Measurements from ENCODE around the gene KRTAP10-1. TPM values are rescaled to one million over a fixed set of nuclear protein-coding genes. Genes with fewer than 3 reads are reported as not detected.

KRTAP10-1 gene
- total and polyA plus RNA-seq, 9 of the 15 experiments (the other 6 are each of a cell fraction or from before 2014, with no cell fraction given) = not detected

DNA sequence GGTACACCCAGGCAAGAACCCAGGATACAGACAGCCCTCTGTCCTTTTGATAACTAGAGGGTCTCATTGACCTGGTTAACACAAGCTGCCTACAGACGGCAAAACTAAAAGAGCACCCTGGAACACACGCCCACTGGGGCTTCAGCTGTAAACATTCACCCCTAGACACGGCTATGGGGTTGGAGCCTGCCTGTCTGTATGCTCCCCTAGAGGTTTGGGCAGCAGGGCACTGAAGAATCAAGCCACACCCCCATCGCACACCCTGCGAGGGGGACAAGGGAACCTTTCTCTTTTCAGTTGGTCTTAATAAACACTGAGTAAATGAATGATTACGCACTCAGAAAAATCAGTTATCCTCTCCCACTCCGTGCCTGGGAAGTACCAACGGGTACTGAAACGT is 49.2 kb downstream of the KRTAP10-1 start:
- intact Hi-C loops (cut with micrococcal nuclease) = no loop called here
- Histone ChIP-seq H3K9me3 (replicated peaks; ENCODE audit: control insufficient read depth, insufficient read depth, low read depth, low read length) (no peaks in the 10 kb centered on the region), H2AFZ (ENCODE audit: low read depth, low read length) (no peak overlapping the region), H3K9me1 (ENCODE audit: control insufficient read depth, insufficient read depth, low read length) (no peaks in the 10 kb centered on the region), H3K27ac (ENCODE audit: extremely low read depth, low read depth, low read length) (no peak overlapping the region), H3K27me3 (ENCODE audit: control insufficient read depth in 2 of 2, insufficient read depth in 2 of 2, low read length in 2 of 2) (peaks cover 26 to 57% of the 10 kb centered on the region in 2 experiments), H3K4me2 (ENCODE audit: insufficient read depth, low read length) (no peak overlapping the region), H3K9ac (ENCODE audit: insufficient read depth in 1 of 2, low read depth in 2 of 2, low read length in 2 of 2) (no peak overlapping the region), H3K79me2 (ENCODE audit: control insufficient read depth, insufficient read depth, low read length) (no peaks in the 10 kb centered on the region), H3K36me3 (ENCODE audit: control insufficient read depth, insufficient read depth, low read length) (no peaks in the 10 kb centered on the region), H3K4me1 (replicated peaks in 1 of 2; ENCODE audit: control insufficient read depth in 2 of 2, insufficient read depth in 2 of 2, low read length in 2 of 2) (0 out of 5 replicates have a peak, but pooled peaks cover 0 to 2% of the 10 kb centered on the region in 2 experiments), H4K20me1 (replicated peaks; ENCODE audit: control insufficient read depth, insufficient read depth, low read length) (no peaks in the 10 kb centered on the region), H3K4me3 (no peak overlapping the region)
- POLR2A ChIA-PET = interaction anchor here (0.6 kb wide), 1 partner anchor 110 kb away, joined by 3 read pairs; no protein-coding TSS in a partner anchor
- CTCF ChIA-PET (ENCODE audit: low intra/inter-chr PET ratio) = no interaction called here
- no peak for ATAC-seq
- under 1% methylated on average over 9 of the region's 9 CpGs for WGBS (ENCODE audit: insufficient coverage, low coverage, missing lambda C conversion rate)
- no peak for FAIRE-seq
- no TSS peak for BruUV-seq (replicated peaks)
- in situ Hi-C loops (cut with MboI) = no loop called here
- no peak for DNase-seq (ENCODE audit: extremely low read depth in 1 of 4, low spot score in 3 of 4)
- TF ChIP-seq ZNF146 (CRISPR knock-in tag; IDR thresholded peaks at IDR 0.05; ENCODE audit: unreplicated experiment) (no peak), TEAD2 (tag; IDR thresholded peaks at IDR 0.05) (no peak), ZNF253 (CRISPR knock-in tag; conservative IDR thresholded peaks at IDR 0.05) (no peak), HIVEP1 (CRISPR knock-in tag; IDR thresholded peaks at IDR 0.05) (no peak), ZNF212 (CRISPR knock-in tag; IDR thresholded peaks at IDR 0.05) (no peak), NCOA6 (IDR thresholded peaks at IDR 0.05) (no peak), KDM1A (IDR thresholded peaks at IDR 0.05) (no peak), GTF2F1 (IDR thresholded peaks at IDR 0.05; ENCODE audit: low read depth, low read length) (no peak), MTA2 (IDR thresholded peaks at IDR 0.05; ENCODE audit: low read depth) (no peak), HDAC8 (tag; IDR thresholded peaks at IDR 0.05) (no peak), MTA3 (IDR thresholded peaks at IDR 0.05; ENCODE audit: borderline replicate concordance) (no peak), RAD21 (CRISPR knock-in tag; conservative IDR thresholded peaks at IDR 0.05 in 1 of 2, IDR thresholded peaks at IDR 0.05 in 1 of 2) (no peak), FOXK2 (conservative IDR thresholded peaks at IDR 0.05 in 1 of 2, IDR thresholded peaks at IDR 0.05 in 1 of 2; ENCODE audit: low read depth in 2 of 2) (no peak), ZKSCAN1 (IDR thresholded peaks at IDR 0.05; ENCODE audit: low read depth, low read length) (no peak), ZNF561 (CRISPR knock-in tag; conservative IDR thresholded peaks at IDR 0.05) (no peak)
- TF ChIP-seq, protein P1, sequence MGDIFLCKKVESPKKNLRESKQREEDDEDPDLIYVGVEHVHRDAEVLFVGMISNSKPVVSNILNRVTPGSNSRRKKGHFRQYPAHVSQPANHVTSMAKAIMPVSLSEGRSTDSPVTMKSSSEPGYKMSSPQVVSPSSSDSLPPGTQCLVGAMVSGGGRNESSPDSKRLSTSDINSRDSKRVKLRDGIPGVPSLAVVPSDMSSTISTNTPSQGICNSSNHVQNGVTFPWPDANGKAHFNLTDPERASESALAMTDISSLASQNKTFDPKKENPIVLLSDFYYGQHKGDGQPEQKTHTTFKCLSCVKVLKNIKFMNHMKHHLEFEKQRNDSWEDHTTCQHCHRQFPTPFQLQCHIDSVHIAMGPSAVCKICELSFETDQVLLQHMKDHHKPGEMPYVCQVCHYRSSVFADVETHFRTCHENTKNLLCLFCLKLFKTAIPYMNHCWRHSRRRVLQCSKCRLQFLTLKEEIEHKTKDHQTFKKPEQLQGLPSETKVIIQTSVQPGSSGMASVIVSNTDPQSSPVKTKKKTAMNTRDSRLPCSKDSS (IDR thresholded peaks at IDR 0.05; ENCODE audit: low read depth, partially characterized antibody) = no peak
- TF ChIP-seq, protein P2, sequence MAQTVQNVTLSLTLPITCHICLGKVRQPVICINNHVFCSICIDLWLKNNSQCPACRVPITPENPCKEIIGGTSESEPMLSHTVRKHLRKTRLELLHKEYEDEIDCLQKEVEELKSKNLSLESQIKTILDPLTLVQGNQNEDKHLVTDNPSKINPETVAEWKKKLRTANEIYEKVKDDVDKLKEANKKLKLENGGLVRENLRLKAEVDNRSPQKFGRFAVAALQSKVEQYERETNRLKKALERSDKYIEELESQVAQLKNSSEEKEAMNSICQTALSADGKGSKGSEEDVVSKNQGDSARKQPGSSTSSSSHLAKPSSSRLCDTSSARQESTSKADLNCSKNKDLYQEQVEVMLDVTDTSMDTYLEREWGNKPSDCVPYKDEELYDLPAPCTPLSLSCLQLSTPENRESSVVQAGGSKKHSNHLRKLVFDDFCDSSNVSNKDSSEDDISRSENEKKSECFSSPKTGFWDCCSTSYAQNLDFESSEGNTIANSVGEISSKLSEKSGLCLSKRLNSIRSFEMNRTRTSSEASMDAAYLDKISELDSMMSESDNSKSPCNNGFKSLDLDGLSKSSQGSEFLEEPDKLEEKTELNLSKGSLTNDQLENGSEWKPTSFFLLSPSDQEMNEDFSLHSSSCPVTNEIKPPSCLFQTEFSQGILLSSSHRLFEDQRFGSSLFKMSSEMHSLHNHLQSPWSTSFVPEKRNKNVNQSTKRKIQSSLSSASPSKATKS (CRISPR knock-in tag; IDR thresholded peaks at IDR 0.05) = no peak
- TF ChIP-seq, protein P3, sequence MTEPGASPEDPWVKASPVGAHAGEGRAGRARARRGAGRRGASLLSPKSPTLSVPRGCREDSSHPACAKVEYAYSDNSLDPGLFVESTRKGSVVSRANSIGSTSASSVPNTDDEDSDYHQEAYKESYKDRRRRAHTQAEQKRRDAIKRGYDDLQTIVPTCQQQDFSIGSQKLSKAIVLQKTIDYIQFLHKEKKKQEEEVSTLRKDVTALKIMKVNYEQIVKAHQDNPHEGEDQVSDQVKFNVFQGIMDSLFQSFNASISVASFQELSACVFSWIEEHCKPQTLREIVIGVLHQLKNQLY (CRISPR knock-in tag; conservative IDR thresholded peaks at IDR 0.05) = no peak
- TF ChIP-seq, protein P4, sequence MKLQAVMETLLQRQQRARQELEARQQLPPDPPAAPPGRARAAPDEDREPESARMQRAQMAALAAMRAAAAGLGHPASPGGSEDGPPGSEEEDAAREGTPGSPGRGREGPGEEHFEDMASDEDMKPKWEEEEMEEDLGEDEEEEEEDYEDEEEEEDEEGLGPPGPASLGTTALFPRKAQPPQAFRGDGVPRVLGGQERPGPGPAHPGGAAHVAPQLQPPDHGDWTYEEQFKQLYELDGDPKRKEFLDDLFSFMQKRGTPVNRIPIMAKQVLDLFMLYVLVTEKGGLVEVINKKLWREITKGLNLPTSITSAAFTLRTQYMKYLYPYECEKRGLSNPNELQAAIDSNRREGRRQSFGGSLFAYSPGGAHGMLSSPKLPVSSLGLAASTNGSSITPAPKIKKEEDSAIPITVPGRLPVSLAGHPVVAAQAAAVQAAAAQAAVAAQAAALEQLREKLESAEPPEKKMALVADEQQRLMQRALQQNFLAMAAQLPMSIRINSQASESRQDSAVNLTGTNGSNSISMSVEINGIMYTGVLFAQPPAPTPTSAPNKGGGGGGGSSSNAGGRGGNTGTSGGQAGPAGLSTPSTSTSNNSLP (IDR thresholded peaks at IDR 0.05; ENCODE audit: borderline replicate concordance, low read depth, low read length) = no peak

Measured in K562 (cell line).